Measurements from ENCODE around the gene INAFM1.
"Not testable (repeated sequence)": the region's sequence is repeated elsewhere in the genome, so short reads cannot be mapped to it uniquely, and the experiment has no call there.

INAFM1 gene

DNA sequence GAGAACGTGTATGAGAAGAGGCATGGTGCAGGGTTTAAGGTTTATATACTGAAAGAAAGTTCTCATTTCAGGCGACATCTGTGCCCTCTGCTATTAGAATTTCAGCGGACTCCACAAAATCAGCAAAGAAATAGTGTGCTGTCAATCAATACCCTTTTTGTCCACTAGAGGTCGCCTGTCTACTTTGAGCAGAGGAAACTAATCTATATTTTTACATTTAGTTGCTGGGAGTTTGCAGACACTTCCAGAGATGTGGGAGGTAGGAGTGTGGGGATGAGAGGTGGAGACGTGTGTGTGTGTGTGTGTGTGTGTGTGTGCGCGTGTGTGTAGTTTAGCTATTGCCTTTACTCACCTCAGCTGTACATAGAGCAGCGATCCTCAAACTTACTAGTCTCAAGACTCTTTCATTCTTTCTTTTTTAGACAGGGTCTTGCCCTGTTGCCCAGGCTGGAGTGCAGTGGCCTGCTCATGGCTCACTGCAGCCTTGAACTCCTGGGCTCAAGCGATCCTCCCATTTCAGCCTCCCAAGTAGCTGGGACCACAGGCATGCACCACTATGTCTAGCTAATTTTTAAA, 9.7 kb downstream of the INAFM1 start:
- Histone ChIP-seq H3K4me3 (ENCODE audit: low read length) (no peak overlapping the region), H3K9ac (ENCODE audit: low read length) (no peak overlapping the region), H3F3A (ENCODE audit: insufficient read depth, low read length) (no peaks in the 10 kb centered on the region), H3K4me1 (ENCODE audit: low read length) (no peaks in the 10 kb centered on the region), H3K36me3 (replicated peaks; ENCODE audit: insufficient read depth, low read length) (no peaks in the 10 kb centered on the region), H3K4me2 (ENCODE audit: low read depth, low read length) (no peak overlapping the region), H3K27ac (ENCODE audit: low read length) (no peak overlapping the region), H3K79me2 (ENCODE audit: low read length) (no peaks in the 10 kb centered on the region), H2AFZ (ENCODE audit: low read length) (no peak overlapping the region), H3K9me2 (replicated peaks; ENCODE audit: insufficient read depth, low read length) (no peaks in the 10 kb centered on the region), H3K9me3 (replicated peaks; ENCODE audit: insufficient read depth, low read length) (no peaks in the 10 kb centered on the region), H4K20me1 (ENCODE audit: insufficient read depth, low read length) (no peaks in the 10 kb centered on the region), H3K27me3 (replicated peaks; ENCODE audit: insufficient read depth, low read length) (no peaks in the 10 kb centered on the region)
- DNase-seq, result peak; percentile 64
- TF ChIP-seq, protein P1, sequence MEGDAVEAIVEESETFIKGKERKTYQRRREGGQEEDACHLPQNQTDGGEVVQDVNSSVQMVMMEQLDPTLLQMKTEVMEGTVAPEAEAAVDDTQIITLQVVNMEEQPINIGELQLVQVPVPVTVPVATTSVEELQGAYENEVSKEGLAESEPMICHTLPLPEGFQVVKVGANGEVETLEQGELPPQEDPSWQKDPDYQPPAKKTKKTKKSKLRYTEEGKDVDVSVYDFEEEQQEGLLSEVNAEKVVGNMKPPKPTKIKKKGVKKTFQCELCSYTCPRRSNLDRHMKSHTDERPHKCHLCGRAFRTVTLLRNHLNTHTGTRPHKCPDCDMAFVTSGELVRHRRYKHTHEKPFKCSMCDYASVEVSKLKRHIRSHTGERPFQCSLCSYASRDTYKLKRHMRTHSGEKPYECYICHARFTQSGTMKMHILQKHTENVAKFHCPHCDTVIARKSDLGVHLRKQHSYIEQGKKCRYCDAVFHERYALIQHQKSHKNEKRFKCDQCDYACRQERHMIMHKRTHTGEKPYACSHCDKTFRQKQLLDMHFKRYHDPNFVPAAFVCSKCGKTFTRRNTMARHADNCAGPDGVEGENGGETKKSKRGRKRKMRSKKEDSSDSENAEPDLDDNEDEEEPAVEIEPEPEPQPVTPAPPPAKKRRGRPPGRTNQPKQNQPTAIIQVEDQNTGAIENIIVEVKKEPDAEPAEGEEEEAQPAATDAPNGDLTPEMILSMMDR (IDR thresholded peaks at IDR 0.05; ENCODE audit: low read length), result peak; percentile 87
- no peak for TF ChIP-seq EZH2 (optimal IDR thresholded peaks at IDR 0.05; ENCODE audit: low read depth, low read length)

DNA sequence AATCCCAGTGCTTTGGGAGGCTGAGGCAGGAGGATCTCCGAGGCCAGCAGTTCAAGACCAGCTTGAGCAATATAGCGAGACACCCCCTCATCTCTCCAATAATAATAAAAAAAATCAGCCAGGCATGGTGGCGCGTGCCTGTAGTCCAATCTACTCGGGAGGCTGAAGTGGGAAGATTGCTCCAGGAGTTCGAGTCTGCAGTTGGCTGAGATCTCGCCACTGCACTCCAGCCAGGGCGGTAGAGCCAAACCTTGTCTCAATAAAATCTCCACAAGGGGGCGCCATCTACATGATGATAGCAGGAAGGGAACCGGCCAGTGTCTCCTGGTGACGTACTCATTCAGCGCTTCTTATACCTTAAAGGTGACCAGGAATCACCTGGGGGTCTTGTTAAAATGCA, 21.4 kb downstream of the INAFM1 start:
- Histone ChIP-seq H3F3A (ENCODE audit: insufficient read depth, low read length) (no peaks in the 10 kb centered on the region), H4K20me1 (ENCODE audit: insufficient read depth, low read length) (no peaks in the 10 kb centered on the region), H3K9me2 (replicated peaks; ENCODE audit: insufficient read depth, low read length) (no peaks in the 10 kb centered on the region), H3K9me3 (replicated peaks; ENCODE audit: insufficient read depth, low read length) (no peaks in the 10 kb centered on the region), H3K27ac (ENCODE audit: low read length) (no peak overlapping the region), H3K79me2 (ENCODE audit: low read length) (no peaks in the 10 kb centered on the region), H3K4me1 (ENCODE audit: low read length) (no peaks in the 10 kb centered on the region), H3K27me3 (replicated peaks; ENCODE audit: insufficient read depth, low read length) (no peaks in the 10 kb centered on the region; the same call in 1 of the 2 replicates), H2AFZ (ENCODE audit: low read length) (no peak overlapping the region), H3K4me3 (ENCODE audit: low read length) (no peak overlapping the region), H3K36me3 (replicated peaks; ENCODE audit: insufficient read depth, low read length) (no peaks in the 10 kb centered on the region), H3K9ac (ENCODE audit: low read length) (no peak overlapping the region), H3K4me2 (ENCODE audit: low read depth, low read length) (no peak overlapping the region)
- no peak for TF ChIP-seq EZH2phosphoT487 (IDR thresholded peaks at IDR 0.05; ENCODE audit: low read length)
- TF ChIP-seq, protein P1 (IDR thresholded peaks at IDR 0.05; ENCODE audit: low read length), result peak; percentile 78
- peak; percentile 83 for DNase-seq

DNA sequence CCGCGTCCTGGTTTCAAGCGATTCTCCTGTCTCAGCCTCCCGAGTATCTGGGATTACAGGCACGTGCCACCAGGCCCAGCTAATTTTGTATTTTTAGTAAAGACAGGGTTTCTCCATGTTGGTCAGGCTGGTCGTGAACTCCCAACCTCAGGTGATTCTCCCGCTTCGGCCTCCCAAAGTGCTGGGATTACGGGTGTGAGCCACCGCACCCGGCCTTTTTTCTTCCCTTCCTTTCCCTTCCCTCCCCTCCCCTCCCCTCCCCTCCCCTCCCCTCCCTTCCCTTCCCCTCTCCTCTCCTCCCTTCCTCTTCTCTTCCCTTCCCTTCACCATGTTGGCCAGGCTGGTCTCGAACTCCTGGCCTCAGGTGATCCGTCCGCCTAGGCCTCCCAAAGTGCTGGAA, 26.2 kb downstream of the INAFM1 start:
- H3K27ac ChIP-seq (ENCODE audit: low read length); H3K4me3 ChIP-seq (ENCODE audit: low read length); H3K9me3 ChIP-seq (replicated peaks; ENCODE audit: insufficient read depth, low read length); H3K9me2 ChIP-seq (replicated peaks; ENCODE audit: insufficient read depth, low read length); H3K9ac ChIP-seq (ENCODE audit: low read length); H2AFZ ChIP-seq (ENCODE audit: low read length); H4K20me1 ChIP-seq (ENCODE audit: insufficient read depth, low read length); H3K36me3 ChIP-seq (replicated peaks; ENCODE audit: insufficient read depth, low read length); H3K4me1 ChIP-seq (ENCODE audit: low read length); H3F3A ChIP-seq (ENCODE audit: insufficient read depth, low read length); H3K4me2 ChIP-seq (ENCODE audit: low read depth, low read length); DNase-seq; H3K79me2 ChIP-seq (ENCODE audit: low read length): not testable (repeated sequence)
- peaks cover 22% of the 10 kb centered on the region for H3K27me3 ChIP-seq (replicated peaks; ENCODE audit: insufficient read depth, low read length)

DNA sequence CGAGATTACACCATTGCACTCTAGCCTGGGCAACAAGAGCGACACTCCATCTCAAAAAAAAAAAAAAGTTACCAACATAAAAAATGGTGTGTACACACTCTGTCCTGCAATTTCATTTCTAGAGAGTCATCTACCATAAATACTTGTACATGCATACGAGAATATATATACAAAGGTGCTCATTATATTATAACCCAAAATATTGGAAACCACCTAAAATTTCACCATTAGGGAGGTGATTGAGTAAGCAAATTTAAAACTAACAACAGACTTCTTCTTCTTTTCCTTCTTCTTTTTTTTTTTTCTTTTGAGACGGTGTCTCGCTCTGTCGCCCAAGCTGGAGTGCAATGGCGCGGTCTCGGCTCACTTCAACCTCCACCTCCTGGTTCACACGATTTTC, 27.6 kb downstream of the INAFM1 start:
- Histone ChIP-seq H3K79me2 (ENCODE audit: low read length) (no peaks in the 10 kb centered on the region), H4K20me1 (ENCODE audit: insufficient read depth, low read length) (no peaks in the 10 kb centered on the region), H3K4me3 (ENCODE audit: low read length) (no peak overlapping the region), H2AFZ (ENCODE audit: low read length) (no peak overlapping the region), H3K9me3 (replicated peaks; ENCODE audit: insufficient read depth, low read length) (no peaks in the 10 kb centered on the region), H3K9me2 (replicated peaks; ENCODE audit: insufficient read depth, low read length) (no peaks in the 10 kb centered on the region), H3K9ac (ENCODE audit: low read length) (no peak overlapping the region), H3K36me3 (replicated peaks; ENCODE audit: insufficient read depth, low read length) (no peaks in the 10 kb centered on the region), H3K27me3 (replicated peaks; ENCODE audit: insufficient read depth, low read length) (peaks cover 36% of the 10 kb centered on the region), H3K27ac (ENCODE audit: low read length) (no peak overlapping the region), H3K4me1 (ENCODE audit: low read length) (no peaks in the 10 kb centered on the region), H3F3A (ENCODE audit: insufficient read depth, low read length) (no peaks in the 10 kb centered on the region), H3K4me2 (ENCODE audit: low read depth, low read length) (no peak overlapping the region)
- no peak for DNase-seq
- TF ChIP-seq, protein P1 (IDR thresholded peaks at IDR 0.05; ENCODE audit: low read length), result no peak
- TF ChIP-seq EZH2 (optimal IDR thresholded peaks at IDR 0.05; ENCODE audit: low read depth, low read length), result no peak
- no peak for TF ChIP-seq EZH2phosphoT487 (IDR thresholded peaks at IDR 0.05; ENCODE audit: low read length)

All from MM.1S (cell line).